HEK293 (cell line): Measurements from ENCODE around the gene PMAIP1.

Experiments used
- IKZF3 ChIP-seq: fragments of 450-650 bp; IDR thresholded peaks from 2 replicates; pipeline ENCODE4 v1.5.0; 2018; ENCODE audit warnings: missing biosample characterization, mild to moderate bottlenecking, missing genetic modification characterization, moderate library complexity
- KLF1 ChIP-seq: fragments of 450-650 bp; formaldehyde crosslinking; IDR thresholded peaks from 2 replicates; pipeline ENCODE4 v1.5.1; 2016; ENCODE audit warnings: missing biosample characterization, missing genetic modification characterization
- KLF7 ChIP-seq: fragments of 450-650 bp; formaldehyde crosslinking; IDR thresholded peaks from 2 replicates; pipeline ENCODE4 v1.5.1; 2016; ENCODE audit warnings: missing biosample characterization, missing genetic modification characterization, borderline replicate concordance
- MYNN ChIP-seq: fragments of 450-650 bp; formaldehyde crosslinking; IDR thresholded peaks from 2 replicates; pipeline ENCODE4 v1.5.1; 2016; ENCODE audit warnings: missing biosample characterization, missing genetic modification characterization, borderline replicate concordance
- MZF1 ChIP-seq: fragments of 450-650 bp; formaldehyde crosslinking; IDR thresholded peaks from 2 replicates; pipeline ENCODE4 v1.5.1; 2017; ENCODE audit warnings: missing biosample characterization, missing genetic modification characterization, borderline replicate concordance
- OSR2 ChIP-seq: fragments of 450-650 bp; formaldehyde crosslinking; IDR thresholded peaks from 2 replicates; pipeline ENCODE4 v1.5.1; 2016; ENCODE audit warnings: missing biosample characterization, missing genetic modification characterization
- WT1 ChIP-seq: fragments of 450-650 bp; formaldehyde crosslinking; IDR thresholded peaks from 2 replicates; pipeline ENCODE4 v1.5.1; 2016; ENCODE audit warnings: missing biosample characterization, missing genetic modification characterization
- ZBTB8A ChIP-seq: fragments of 450-650 bp; formaldehyde crosslinking; IDR thresholded peaks from 2 replicates; pipeline ENCODE4 v1.5.1; 2016; ENCODE audit warnings: missing biosample characterization, missing genetic modification characterization
- ZNF16 ChIP-seq: fragments of 450-650 bp; formaldehyde crosslinking; IDR thresholded peaks from 2 replicates; pipeline ENCODE4 v1.5.1; 2016; ENCODE audit warnings: low read depth, missing biosample characterization, missing genetic modification characterization
- ZNF174 ChIP-seq: fragments of 450-650 bp; formaldehyde crosslinking; IDR thresholded peaks from 2 replicates; pipeline ENCODE4 v1.5.0; 2017; ENCODE audit warnings: missing biosample characterization, mild to moderate bottlenecking, missing genetic modification characterization
- ZNF175 ChIP-seq: fragments of 450-650 bp; formaldehyde crosslinking; IDR thresholded peaks from 2 replicates; pipeline ENCODE4 v1.5.1; 2016; ENCODE audit warnings: missing biosample characterization, missing genetic modification characterization
- ZNF341 ChIP-seq: fragments of 450-650 bp; formaldehyde crosslinking; IDR thresholded peaks from 2 replicates; pipeline ENCODE4; 2016; ENCODE audit warnings: low read depth, missing biosample characterization, missing genetic modification characterization
- ZNF394 ChIP-seq: fragments of 450-650 bp; formaldehyde crosslinking; IDR thresholded peaks from 2 replicates; pipeline ENCODE4 v1.5.1; 2016; ENCODE audit warnings: missing biosample characterization, missing genetic modification characterization, mild to moderate bottlenecking, moderate library complexity, borderline replicate concordance
- ZNF426 ChIP-seq: fragments of 450-650 bp; formaldehyde crosslinking; IDR thresholded peaks from 2 replicates; pipeline ENCODE4 v1.5.1; 2017; ENCODE audit warnings: missing biosample characterization, missing genetic modification characterization, mild to moderate bottlenecking, inconsistent platforms, moderate library complexity
- ZNF433 ChIP-seq: fragments of 450-650 bp; formaldehyde crosslinking; IDR thresholded peaks from 2 replicates; pipeline ENCODE4 v1.5.1; 2016; ENCODE audit warnings: missing biosample characterization, missing genetic modification characterization, low read depth
- ZNF529 ChIP-seq: fragments of 450-650 bp; formaldehyde crosslinking; IDR thresholded peaks from 2 replicates; pipeline ENCODE4 v1.5.1; 2017; ENCODE audit warnings: missing genetic modification characterization, missing biosample characterization; ENCODE audit not compliant: insufficient replicate concordance
- ZNF548 ChIP-seq: fragments of 450-650 bp; formaldehyde crosslinking; IDR thresholded peaks from 2 replicates; pipeline ENCODE4 v1.5.1; 2016; ENCODE audit warnings: missing biosample characterization, missing genetic modification characterization
- ZNF561 ChIP-seq: fragments of 450-650 bp; IDR thresholded peaks from 2 replicates; pipeline ENCODE4 v1.5.1; 2018; ENCODE audit warnings: missing biosample characterization, missing genetic modification characterization, borderline replicate concordance
- ZNF596 ChIP-seq: fragments of 450-650 bp; IDR thresholded peaks from 2 replicates; pipeline ENCODE4 v1.5.0; 2018; ENCODE audit warnings: missing biosample characterization, mild to moderate bottlenecking, missing genetic modification characterization, moderate library complexity
- ZNF629 ChIP-seq: fragments of 450-650 bp; formaldehyde crosslinking; IDR thresholded peaks from 2 replicates; pipeline ENCODE4 v1.5.1; 2017; ENCODE audit warnings: missing biosample characterization, missing genetic modification characterization
- ZNF677 ChIP-seq: fragments of 450-650 bp; IDR thresholded peaks from 2 replicates; pipeline ENCODE4 v1.5.0; 2018; ENCODE audit warnings: missing biosample characterization, mild to moderate bottlenecking, missing genetic modification characterization, moderate library complexity
- ZNF701 ChIP-seq: fragments of 450-650 bp; formaldehyde crosslinking; IDR thresholded peaks from 2 replicates; pipeline ENCODE4 v1.5.1; 2016; ENCODE audit warnings: missing biosample characterization, missing genetic modification characterization
- TF ChIP-seq, protein P1 (sequence below): fragments of 450-650 bp; formaldehyde crosslinking; IDR thresholded peaks from 2 replicates; pipeline ENCODE4 v1.5.1; 2016; ENCODE audit warnings: missing biosample characterization, missing genetic modification characterization
- TF ChIP-seq, protein P2 (sequence below): fragments of 450-650 bp; formaldehyde crosslinking; IDR thresholded peaks from 2 replicates; pipeline ENCODE4 v1.5.1; 2016; ENCODE audit warnings: missing biosample characterization, missing genetic modification characterization
- TF ChIP-seq, protein P3 (sequence below): fragments of 450-650 bp; formaldehyde crosslinking; IDR thresholded peaks from 2 replicates; pipeline ENCODE4 v1.5.1; 2016; ENCODE audit warnings: missing biosample characterization, missing genetic modification characterization, borderline replicate concordance
- TF ChIP-seq, protein P4 (sequence below): fragments of 450-650 bp; formaldehyde crosslinking; IDR thresholded peaks from 2 replicates; pipeline ENCODE4 v1.5.1; 2016; ENCODE audit warnings: missing biosample characterization, missing genetic modification characterization

PMAIP1 gene

DNA sequence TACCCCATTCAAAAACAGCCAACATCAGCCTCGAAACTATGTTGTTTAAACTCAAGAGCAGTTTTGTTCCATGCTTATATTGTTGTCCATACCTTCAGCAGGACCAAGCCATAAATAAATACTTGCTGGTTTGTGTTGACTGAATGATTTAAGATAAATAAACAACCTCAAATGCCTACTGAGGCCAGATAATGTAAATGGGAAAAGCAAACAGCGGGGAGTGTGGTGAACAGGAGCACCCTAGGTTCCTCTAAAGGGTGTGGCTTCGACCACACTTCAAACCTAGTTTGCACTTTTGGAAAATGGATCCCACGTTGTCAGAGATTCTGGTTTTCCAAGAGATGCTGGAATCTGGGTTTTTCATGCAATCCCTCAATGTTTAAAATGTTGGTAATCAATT lies 1.7 kb upstream of the PMAIP1 start (continued):
- TF ChIP-seq, protein P1, sequence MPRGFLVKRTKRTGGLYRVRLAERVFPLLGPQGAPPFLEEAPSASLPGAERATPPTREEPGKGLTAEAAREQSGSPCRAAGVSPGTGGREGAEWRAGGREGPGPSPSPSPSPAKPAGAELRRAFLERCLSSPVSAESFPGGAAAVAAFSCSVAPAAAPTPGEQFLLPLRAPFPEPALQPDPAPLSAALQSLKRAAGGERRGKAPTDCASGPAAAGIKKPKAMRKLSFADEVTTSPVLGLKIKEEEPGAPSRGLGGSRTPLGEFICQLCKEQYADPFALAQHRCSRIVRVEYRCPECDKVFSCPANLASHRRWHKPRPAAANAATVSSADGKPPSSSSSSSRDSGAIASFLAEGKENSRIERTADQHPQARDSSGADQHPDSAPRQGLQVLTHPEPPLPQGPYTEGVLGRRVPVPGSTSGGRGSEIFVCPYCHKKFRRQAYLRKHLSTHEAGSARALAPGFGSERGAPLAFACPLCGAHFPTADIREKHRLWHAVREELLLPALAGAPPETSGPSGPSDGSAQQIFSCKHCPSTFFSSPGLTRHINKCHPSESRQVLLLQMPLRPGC (tag by site-specific recombination), result no peak
- TF ChIP-seq ZNF394 (tag by site-specific recombination) (peak; percentile 28; the same call in 1 of the 2 replicates), ZNF433 (no peak), MZF1 (tag by site-specific recombination) (no peak), ZNF629 (tag by site-specific recombination) (0 out of 2 replicates have a peak, but pooled peaks have one; percentile 15), KLF1 (tag by site-specific recombination) (peak; percentile 70), MYNN (no peak), WT1 (tag by site-specific recombination) (0 out of 2 replicates have a peak, but pooled peaks have one; percentile 43), ZNF596 (no peak), ZNF175 (no peak), ZNF426 (tag by site-specific recombination) (no peak), ZNF548 (no peak), ZNF341 (tag by site-specific recombination) (no peak), OSR2 (peak; percentile 84), KLF7 (tag by site-specific recombination) (no peak; the same call in 1 of the 2 replicates), ZNF701 (tag by site-specific recombination) (no peak), ZNF677 (no peak), IKZF3 (tag by site-specific recombination) (peak; percentile 61; the same call in 1 of the 2 replicates), ZBTB8A (tag by site-specific recombination) (no peak), ZNF561 (tag by site-specific recombination) (0 out of 2 replicates have a peak, but pooled peaks have one; percentile 41), ZNF529 (tag by site-specific recombination) (no peak), ZNF174 (no peak), ZNF16 (tag by site-specific recombination) (no peak)
- TF ChIP-seq, protein P2, sequence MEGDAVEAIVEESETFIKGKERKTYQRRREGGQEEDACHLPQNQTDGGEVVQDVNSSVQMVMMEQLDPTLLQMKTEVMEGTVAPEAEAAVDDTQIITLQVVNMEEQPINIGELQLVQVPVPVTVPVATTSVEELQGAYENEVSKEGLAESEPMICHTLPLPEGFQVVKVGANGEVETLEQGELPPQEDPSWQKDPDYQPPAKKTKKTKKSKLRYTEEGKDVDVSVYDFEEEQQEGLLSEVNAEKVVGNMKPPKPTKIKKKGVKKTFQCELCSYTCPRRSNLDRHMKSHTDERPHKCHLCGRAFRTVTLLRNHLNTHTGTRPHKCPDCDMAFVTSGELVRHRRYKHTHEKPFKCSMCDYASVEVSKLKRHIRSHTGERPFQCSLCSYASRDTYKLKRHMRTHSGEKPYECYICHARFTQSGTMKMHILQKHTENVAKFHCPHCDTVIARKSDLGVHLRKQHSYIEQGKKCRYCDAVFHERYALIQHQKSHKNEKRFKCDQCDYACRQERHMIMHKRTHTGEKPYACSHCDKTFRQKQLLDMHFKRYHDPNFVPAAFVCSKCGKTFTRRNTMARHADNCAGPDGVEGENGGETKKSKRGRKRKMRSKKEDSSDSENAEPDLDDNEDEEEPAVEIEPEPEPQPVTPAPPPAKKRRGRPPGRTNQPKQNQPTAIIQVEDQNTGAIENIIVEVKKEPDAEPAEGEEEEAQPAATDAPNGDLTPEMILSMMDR (tag by site-specific recombination), result no peak
- TF ChIP-seq, protein P3, sequence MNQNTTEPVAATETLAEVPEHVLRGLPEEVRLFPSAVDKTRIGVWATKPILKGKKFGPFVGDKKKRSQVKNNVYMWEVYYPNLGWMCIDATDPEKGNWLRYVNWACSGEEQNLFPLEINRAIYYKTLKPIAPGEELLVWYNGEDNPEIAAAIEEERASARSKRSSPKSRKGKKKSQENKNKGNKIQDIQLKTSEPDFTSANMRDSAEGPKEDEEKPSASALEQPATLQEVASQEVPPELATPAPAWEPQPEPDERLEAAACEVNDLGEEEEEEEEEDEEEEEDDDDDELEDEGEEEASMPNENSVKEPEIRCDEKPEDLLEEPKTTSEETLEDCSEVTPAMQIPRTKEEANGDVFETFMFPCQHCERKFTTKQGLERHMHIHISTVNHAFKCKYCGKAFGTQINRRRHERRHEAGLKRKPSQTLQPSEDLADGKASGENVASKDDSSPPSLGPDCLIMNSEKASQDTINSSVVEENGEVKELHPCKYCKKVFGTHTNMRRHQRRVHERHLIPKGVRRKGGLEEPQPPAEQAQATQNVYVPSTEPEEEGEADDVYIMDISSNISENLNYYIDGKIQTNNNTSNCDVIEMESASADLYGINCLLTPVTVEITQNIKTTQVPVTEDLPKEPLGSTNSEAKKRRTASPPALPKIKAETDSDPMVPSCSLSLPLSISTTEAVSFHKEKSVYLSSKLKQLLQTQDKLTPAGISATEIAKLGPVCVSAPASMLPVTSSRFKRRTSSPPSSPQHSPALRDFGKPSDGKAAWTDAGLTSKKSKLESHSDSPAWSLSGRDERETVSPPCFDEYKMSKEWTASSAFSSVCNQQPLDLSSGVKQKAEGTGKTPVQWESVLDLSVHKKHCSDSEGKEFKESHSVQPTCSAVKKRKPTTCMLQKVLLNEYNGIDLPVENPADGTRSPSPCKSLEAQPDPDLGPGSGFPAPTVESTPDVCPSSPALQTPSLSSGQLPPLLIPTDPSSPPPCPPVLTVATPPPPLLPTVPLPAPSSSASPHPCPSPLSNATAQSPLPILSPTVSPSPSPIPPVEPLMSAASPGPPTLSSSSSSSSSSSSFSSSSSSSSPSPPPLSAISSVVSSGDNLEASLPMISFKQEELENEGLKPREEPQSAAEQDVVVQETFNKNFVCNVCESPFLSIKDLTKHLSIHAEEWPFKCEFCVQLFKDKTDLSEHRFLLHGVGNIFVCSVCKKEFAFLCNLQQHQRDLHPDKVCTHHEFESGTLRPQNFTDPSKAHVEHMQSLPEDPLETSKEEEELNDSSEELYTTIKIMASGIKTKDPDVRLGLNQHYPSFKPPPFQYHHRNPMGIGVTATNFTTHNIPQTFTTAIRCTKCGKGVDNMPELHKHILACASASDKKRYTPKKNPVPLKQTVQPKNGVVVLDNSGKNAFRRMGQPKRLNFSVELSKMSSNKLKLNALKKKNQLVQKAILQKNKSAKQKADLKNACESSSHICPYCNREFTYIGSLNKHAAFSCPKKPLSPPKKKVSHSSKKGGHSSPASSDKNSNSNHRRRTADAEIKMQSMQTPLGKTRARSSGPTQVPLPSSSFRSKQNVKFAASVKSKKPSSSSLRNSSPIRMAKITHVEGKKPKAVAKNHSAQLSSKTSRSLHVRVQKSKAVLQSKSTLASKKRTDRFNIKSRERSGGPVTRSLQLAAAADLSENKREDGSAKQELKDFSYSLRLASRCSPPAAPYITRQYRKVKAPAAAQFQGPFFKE, result no peak
- TF ChIP-seq, protein P4, sequence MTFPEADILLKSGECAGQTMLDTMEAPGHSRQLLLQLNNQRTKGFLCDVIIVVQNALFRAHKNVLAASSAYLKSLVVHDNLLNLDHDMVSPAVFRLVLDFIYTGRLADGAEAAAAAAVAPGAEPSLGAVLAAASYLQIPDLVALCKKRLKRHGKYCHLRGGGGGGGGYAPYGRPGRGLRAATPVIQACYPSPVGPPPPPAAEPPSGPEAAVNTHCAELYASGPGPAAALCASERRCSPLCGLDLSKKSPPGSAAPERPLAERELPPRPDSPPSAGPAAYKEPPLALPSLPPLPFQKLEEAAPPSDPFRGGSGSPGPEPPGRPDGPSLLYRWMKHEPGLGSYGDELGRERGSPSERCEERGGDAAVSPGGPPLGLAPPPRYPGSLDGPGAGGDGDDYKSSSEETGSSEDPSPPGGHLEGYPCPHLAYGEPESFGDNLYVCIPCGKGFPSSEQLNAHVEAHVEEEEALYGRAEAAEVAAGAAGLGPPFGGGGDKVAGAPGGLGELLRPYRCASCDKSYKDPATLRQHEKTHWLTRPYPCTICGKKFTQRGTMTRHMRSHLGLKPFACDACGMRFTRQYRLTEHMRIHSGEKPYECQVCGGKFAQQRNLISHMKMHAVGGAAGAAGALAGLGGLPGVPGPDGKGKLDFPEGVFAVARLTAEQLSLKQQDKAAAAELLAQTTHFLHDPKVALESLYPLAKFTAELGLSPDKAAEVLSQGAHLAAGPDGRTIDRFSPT (tag by site-specific recombination), result no peak
